Nephron progenitor cell (in vitro differentiated cells): ENCODE results near the gene AOPEP.

Source experiments
- DNase-seq: peaks from one replicate; pipeline ENCODE4 v3.0.0; 2021
- H3K27ac Mint-ChIP-seq: 2 replicates; pipeline ENCODE4 v1.8.0; 2021; ENCODE audit warnings: mild to moderate bottlenecking, moderate library complexity, mixed read lengths
- H3K27me3 Mint-ChIP-seq: 2 replicates; pipeline ENCODE4 v1.8.0; 2021; ENCODE audit warnings: mild to moderate bottlenecking, low read depth, mixed read lengths; ENCODE audit not compliant: poor library complexity
- H3K36me3 Mint-ChIP-seq: 2 replicates; pipeline ENCODE4 v1.8.0; 2021; ENCODE audit warnings: low read depth, mixed read lengths
- H3K4me1 Mint-ChIP-seq: 2 replicates; pipeline ENCODE4 v1.8.0; 2021; ENCODE audit warnings: mixed read lengths
- H3K4me3 Mint-ChIP-seq: 2 replicates; pipeline ENCODE4 v1.8.0; 2021; ENCODE audit warnings: mild to moderate bottlenecking, moderate library complexity, mixed read lengths
- H3K9me3 Mint-ChIP-seq: 2 replicates; pipeline ENCODE4 v1.8.0; 2021; ENCODE audit warnings: mild to moderate bottlenecking, moderate library complexity, mixed read lengths
- CTCF ChIP-seq: fragments of 200-600 bp; sonication (generic); IDR thresholded peaks from 2 replicates; pipeline ENCODE4 v1.5.0; 2021; ENCODE audit warnings: antibody characterized with exemption

AOPEP gene

GRCh38 chr9:95129476-95130291, 403.2 kb downstream of the AOPEP start:
- Mint-ChIP-seq H3K36me3 (no peaks in the 10 kb centered on the region), H3K27ac (no peak overlapping the region), H3K27me3 (no peaks in the 10 kb centered on the region), H3K4me1 (peaks cover 51% of the 10 kb centered on the region), H3K9me3 (no peaks in the 10 kb centered on the region), H3K4me3 (no peak overlapping the region)
- no peak for DNase-seq
- no peak for TF ChIP-seq CTCF

GRCh38 chr9:95130484-95130883, 404.0 kb downstream of the AOPEP start:
- Mint-ChIP-seq H3K27me3 (no peaks in the 10 kb centered on the region), H3K9me3 (no peaks in the 10 kb centered on the region), H3K4me1 (peaks cover 47% of the 10 kb centered on the region), H3K27ac (no peak overlapping the region), H3K4me3 (no peak overlapping the region), H3K36me3 (no peaks in the 10 kb centered on the region)
- no peak for DNase-seq
- no peak for TF ChIP-seq CTCF

GRCh38 chr9:95131023-95131943, 404.8 kb downstream of the AOPEP start:
- peak; percentile 78 for DNase-seq
- TF ChIP-seq CTCF, result peak; percentile 84
- no peaks in the 10 kb centered on the region for H3K36me3 Mint-ChIP-seq
- H3K27ac Mint-ChIP-seq, result peak overlapping the region; percentile 57
- peaks cover 42% of the 10 kb centered on the region for H3K4me1 Mint-ChIP-seq
- no peaks in the 10 kb centered on the region for H3K27me3 Mint-ChIP-seq
- peak overlapping the region; percentile 26 for H3K4me3 Mint-ChIP-seq
- H3K9me3 Mint-ChIP-seq, result no peaks in the 10 kb centered on the region

GRCh38 chr9:95132366-95133324, 406.1 kb downstream of the AOPEP start:
- peak overlapping the region; percentile 0 for H3K27ac Mint-ChIP-seq
- H3K9me3 Mint-ChIP-seq, result no peaks in the 10 kb centered on the region
- H3K36me3 Mint-ChIP-seq, result peaks cover 4% of the 10 kb centered on the region
- no peaks in the 10 kb centered on the region for H3K27me3 Mint-ChIP-seq
- no peak overlapping the region for H3K4me3 Mint-ChIP-seq
- TF ChIP-seq CTCF, result no peak
- H3K4me1 Mint-ChIP-seq, result peaks cover 46% of the 10 kb centered on the region
- no peak for DNase-seq

- no peak for TF ChIP-seq CTCF
- Mint-ChIP-seq H3K27ac (peak overlapping the region; percentile 0), H3K27me3 (no peaks in the 10 kb centered on the region), H3K9me3 (no peaks in the 10 kb centered on the region), H3K4me3 (no peak overlapping the region), H3K4me1 (peaks cover 47% of the 10 kb centered on the region), H3K36me3 (peaks cover 6% of the 10 kb centered on the region)
- DNase-seq, result no peak
Measured at GRCh38 chr9:95133325-95133705, 406.8 kb downstream of the AOPEP start.
